Thymus (tissue), 11 donors: Measurements from ENCODE around the gene SYNJ2. TPM values are rescaled to one million over a fixed set of nuclear protein-coding genes. Genes with fewer than 3 reads are reported as not detected.

Source experiments
- DNase-seq, 9 donors: peaks; one replicate each; pipeline ENCODE4 v3.0.0-alpha.2; 2013; ENCODE audit warnings: low spot score in 9 of 9, low read depth in 6 of 9, missing footprints in 1 of 9
- H3K27ac ChIP-seq, 2 donors: one replicate each; pipeline ENCODE4 v1.5.1; 2013; ENCODE audit warnings: control low read depth in 1 of 2, low read depth in 1 of 2, low read length in 1 of 2, mild to moderate bottlenecking in 1 of 2, moderate library complexity in 1 of 2
- H3K27me3 ChIP-seq, 2 donors: one replicate each; pipeline ENCODE4 v1.5.1; 2013; ENCODE audit warnings: low read length in 1 of 2; ENCODE audit not compliant: control insufficient read depth in 2 of 2, insufficient read depth in 1 of 2
- H3K36me3 ChIP-seq, 2 donors: one replicate each; pipeline ENCODE4 v1.5.1; 2013; ENCODE audit warnings: low read length in 1 of 2, mild to moderate bottlenecking in 1 of 2, moderate library complexity in 1 of 2; ENCODE audit not compliant: control insufficient read depth in 2 of 2, insufficient read depth in 2 of 2
- H3K4me1 ChIP-seq, 2 donors: one replicate each; pipeline ENCODE4 v1.5.1; 2013; ENCODE audit warnings: low read length in 2 of 2; ENCODE audit not compliant: control insufficient read depth in 2 of 2, insufficient read depth in 2 of 2
- H3K4me3 ChIP-seq, 2 donors: one replicate each; pipeline ENCODE4 v1.5.1; 2013; ENCODE audit warnings: low read length in 2 of 2, control low read depth in 1 of 2, mild to moderate bottlenecking in 1 of 2
- H3K9me3 ChIP-seq, 2 donors: one replicate each; pipeline ENCODE4 v1.5.1; 2013; ENCODE audit warnings: low read length in 1 of 2, mild to moderate bottlenecking in 1 of 2; ENCODE audit not compliant: control insufficient read depth in 2 of 2, insufficient read depth in 1 of 2
- WGBS: extraction: QIAGEN DNeasy Blood & Tissue Kit; methylation state at CpG from one replicate; pipeline ENCODE4 v1.1.7; 2013; 5-methylcytosine and 5-hydroxymethylcytosine counted together
- polyA plus RNA-seq: library from polyadenylated mRNA; stranded (reverse); fragments of 200-250 nt; gene quantifications from one replicate; pipeline ENCODE4 v1.2.3, GENCODE V29; 2013
- total RNA-seq: library from RNA; stranded (reverse); fragments of 120-200 nt; gene quantifications from one replicate; pipeline ENCODE4 v1.2.4, GENCODE V29; 2013
- donor health status: healthy.

SYNJ2 gene
- total and polyA plus RNA-seq, 2 donors: 5.7 to 8.2 TPM

DNA sequence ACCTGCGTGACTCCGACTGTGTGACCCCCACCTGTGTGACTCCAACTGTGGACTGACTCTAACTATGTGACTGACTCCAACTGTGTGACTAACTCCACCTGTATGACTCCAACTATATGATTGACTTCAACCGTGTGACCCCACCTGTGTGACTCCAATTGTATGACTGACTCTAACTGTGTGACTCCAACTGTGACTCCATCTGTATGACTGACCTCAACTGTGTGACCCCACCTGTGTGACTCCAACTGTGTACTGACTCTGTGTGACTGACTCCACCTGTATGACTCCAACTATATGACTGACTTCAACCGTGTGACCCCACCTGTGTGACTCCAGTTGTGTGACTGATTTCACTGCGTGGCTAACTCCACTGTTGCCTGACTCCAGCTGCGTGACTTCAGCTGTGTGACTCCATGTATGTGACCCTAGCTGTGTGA lies 38.6 kb downstream of the SYNJ2 start:
- Histone ChIP-seq H3K9me3 (no peaks in the 10 kb centered on the region), H3K27ac (no peak overlapping the region), H3K4me1 (peaks cover under 1 to 19% of the 10 kb centered on the region in 2 donors), H3K27me3 (no peaks in the 10 kb centered on the region), H3K4me3 (no peak overlapping the region), H3K36me3 (peaks cover 18 to 22% of the 10 kb centered on the region in 2 donors)
- WGBS: 97% methylated on average over 6 of the region's 6 CpGs
- no peak for DNase-seq

- no peak for DNase-seq
- Histone ChIP-seq H3K4me3 (no peak overlapping the region), H3K9me3 (no peaks in the 10 kb centered on the region), H3K27ac (no peak overlapping the region), H3K4me1 (peaks cover 0 to 20% of the 10 kb centered on the region in 2 donors), H3K36me3 (peaks cover 18 to 22% of the 10 kb centered on the region in 2 donors), H3K27me3 (no peaks in the 10 kb centered on the region)
- WGBS: 96% methylated on average over 2 of the region's 2 CpGs
Measured at GRCh38 chr6:158020811-158021210, 39.1 kb downstream of the SYNJ2 start.

DNA sequence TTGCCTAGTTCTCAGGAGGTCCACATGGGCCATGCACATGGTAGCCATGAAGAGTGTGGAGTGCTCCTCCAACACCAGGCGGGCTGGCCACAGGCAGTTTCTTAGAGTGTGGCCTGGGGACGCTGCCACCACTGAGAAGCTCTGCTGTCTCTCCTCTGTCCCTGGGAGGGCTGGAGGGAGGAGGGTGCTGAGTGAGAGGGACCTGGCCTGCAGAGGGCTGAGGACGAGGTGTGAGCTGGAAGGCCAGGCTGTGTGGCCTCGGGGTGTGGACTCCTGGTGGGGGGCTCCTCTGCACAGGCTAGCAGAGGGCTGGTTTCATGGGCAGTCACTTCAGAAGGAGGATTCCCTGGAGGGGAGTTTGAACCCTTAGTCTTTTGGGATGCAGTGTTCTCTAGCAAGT lies 39.7 kb downstream of the SYNJ2 start:
- peaks cover 18 to 22% of the 10 kb centered on the region in 2 donors for H3K36me3 ChIP-seq
- H3K4me3 ChIP-seq: no peak overlapping the region
- H3K27ac ChIP-seq: peak overlapping the region in 1 of 2 donors; percentile 13
- peaks cover 2 to 26% of the 10 kb centered on the region in 2 donors for H3K4me1 ChIP-seq
- DNase-seq: no peak
- WGBS: 96% methylated on average over 4 of the region's 4 CpGs
- H3K9me3 ChIP-seq: no peaks in the 10 kb centered on the region
- no peaks in the 10 kb centered on the region for H3K27me3 ChIP-seq

GRCh38 chr6:158021814-158022748 lies 40.4 kb downstream of the SYNJ2 start:
- H3K36me3 ChIP-seq: peaks cover 18 to 22% of the 10 kb centered on the region in 2 donors
- H3K4me3 ChIP-seq: no peak overlapping the region
- H3K27me3 ChIP-seq: no peaks in the 10 kb centered on the region
- no peaks in the 10 kb centered on the region for H3K9me3 ChIP-seq
- WGBS: 94% methylated on average over 14 of the region's 14 CpGs
- DNase-seq: no peak
- H3K27ac ChIP-seq: no peak overlapping the region
- H3K4me1 ChIP-seq: peaks cover 9 to 30% of the 10 kb centered on the region in 2 donors

GRCh38 chr6:158022749-158023596 lies 41.3 kb downstream of the SYNJ2 start:
- WGBS: 94% methylated on average over 14 of the region's 14 CpGs
- H3K27ac ChIP-seq: no peak overlapping the region
- no peaks in the 10 kb centered on the region for H3K27me3 ChIP-seq
- no peaks in the 10 kb centered on the region for H3K9me3 ChIP-seq
- H3K4me1 ChIP-seq: peaks cover 11 to 39% of the 10 kb centered on the region in 2 donors
- H3K36me3 ChIP-seq: peaks cover 18 to 20% of the 10 kb centered on the region in 2 donors
- no peak for DNase-seq
- no peak overlapping the region for H3K4me3 ChIP-seq

DNA sequence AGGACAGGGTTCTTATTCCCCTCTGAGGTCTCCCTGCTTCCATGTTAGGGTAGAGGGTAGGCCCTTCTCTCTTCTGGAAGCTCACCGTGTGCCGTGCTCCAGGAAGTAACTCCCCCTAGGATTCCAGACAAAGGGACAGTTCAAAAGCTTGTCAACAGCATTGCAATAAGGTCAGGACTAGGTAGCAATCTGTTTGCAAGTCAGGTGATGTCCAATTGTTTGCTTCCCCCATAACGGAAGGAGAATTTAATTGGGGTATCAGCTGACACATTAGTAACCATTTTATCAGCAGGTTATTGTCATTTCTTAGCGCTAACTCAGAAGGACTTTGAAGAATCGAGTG lies 41.9 kb downstream of the SYNJ2 start:
- 97% methylated on average over 5 of the region's 5 CpGs for WGBS
- DNase-seq: no peak
- no peaks in the 10 kb centered on the region for H3K27me3 ChIP-seq
- no peak overlapping the region for H3K4me3 ChIP-seq
- no peak overlapping the region for H3K27ac ChIP-seq
- H3K4me1 ChIP-seq: peaks cover 11 to 37% of the 10 kb centered on the region in 2 donors
- no peaks in the 10 kb centered on the region for H3K9me3 ChIP-seq
- peaks cover 17 to 18% of the 10 kb centered on the region in 2 donors for H3K36me3 ChIP-seq

DNA sequence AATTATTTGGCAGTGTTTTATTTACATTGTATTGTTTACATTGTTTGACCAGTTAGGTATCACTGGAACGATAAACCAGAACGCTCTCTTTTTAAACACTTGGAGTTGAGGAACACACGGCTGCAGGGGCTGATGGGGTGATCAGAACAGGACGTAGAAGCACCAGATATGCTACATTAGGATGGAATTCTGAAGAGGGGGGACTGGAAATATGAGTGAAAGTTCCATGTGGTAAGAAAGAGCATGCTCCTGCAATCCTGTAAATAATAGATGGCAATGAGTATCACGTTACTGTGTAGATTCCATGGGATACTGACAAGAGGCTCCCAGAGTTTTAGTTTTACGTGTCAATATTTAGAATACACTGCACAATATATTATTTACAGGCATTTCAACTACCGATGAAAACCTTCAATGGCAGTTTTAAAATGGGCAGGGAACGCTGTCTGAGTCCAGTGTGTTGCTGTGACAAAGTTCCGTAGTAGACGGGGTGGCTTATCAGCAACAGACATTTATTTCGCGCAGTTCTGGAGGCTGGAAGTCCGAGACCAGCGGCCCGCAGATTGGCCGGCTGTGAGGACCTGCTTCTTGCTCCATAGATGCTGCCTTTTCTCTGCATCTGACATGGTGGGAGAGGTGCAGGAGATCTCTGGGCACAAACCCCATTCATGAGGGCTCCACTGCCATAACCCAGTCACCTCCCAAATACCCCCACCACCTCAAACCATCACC lies 43.1 kb downstream of the SYNJ2 start:
- Histone ChIP-seq H3K27ac (no peak overlapping the region), H3K27me3 (no peaks in the 10 kb centered on the region), H3K36me3 (peaks cover 8 to 13% of the 10 kb centered on the region in 2 donors), H3K4me3 (no peak overlapping the region), H3K4me1 (peaks cover 11 to 27% of the 10 kb centered on the region in 2 donors), H3K9me3 (no peaks in the 10 kb centered on the region)
- 97% methylated on average over 16 of the region's 16 CpGs for WGBS
- DNase-seq: no peak

GRCh38 chr6:158026054-158026900 lies 44.6 kb downstream of the SYNJ2 start:
- peaks cover 11 to 27% of the 10 kb centered on the region in 2 donors for H3K4me1 ChIP-seq
- WGBS: 11% methylated on average over 21 of the region's 21 CpGs

More at GRCh38 chr6:158026054-158026900, 44.6 kb downstream of the SYNJ2 start:
- H3K36me3 ChIP-seq: peaks cover 2 to 7% of the 10 kb centered on the region in 2 donors
- H3K27ac ChIP-seq: peak overlapping the region; percentile 78 to 90
- H3K27me3 ChIP-seq: no peaks in the 10 kb centered on the region
- peak in 8 of 9 donors; percentile 58 to 89 (median 74) for DNase-seq
- H3K4me3 ChIP-seq: peak overlapping the region; percentile 24
- H3K9me3 ChIP-seq: peaks cover 0 to 3% of the 10 kb centered on the region in 2 donors
